GM18526 (cell line): ENCODE results near the gene TNRC6B.

Experiments used
- POLR2A ChIP-seq: IDR thresholded peaks from 3 replicates; pipeline ENCODE4 v1.6.1; 2011; ENCODE audit not compliant: insufficient read length; ENCODE audit errors: extremely low read depth

TNRC6B gene, protein sequence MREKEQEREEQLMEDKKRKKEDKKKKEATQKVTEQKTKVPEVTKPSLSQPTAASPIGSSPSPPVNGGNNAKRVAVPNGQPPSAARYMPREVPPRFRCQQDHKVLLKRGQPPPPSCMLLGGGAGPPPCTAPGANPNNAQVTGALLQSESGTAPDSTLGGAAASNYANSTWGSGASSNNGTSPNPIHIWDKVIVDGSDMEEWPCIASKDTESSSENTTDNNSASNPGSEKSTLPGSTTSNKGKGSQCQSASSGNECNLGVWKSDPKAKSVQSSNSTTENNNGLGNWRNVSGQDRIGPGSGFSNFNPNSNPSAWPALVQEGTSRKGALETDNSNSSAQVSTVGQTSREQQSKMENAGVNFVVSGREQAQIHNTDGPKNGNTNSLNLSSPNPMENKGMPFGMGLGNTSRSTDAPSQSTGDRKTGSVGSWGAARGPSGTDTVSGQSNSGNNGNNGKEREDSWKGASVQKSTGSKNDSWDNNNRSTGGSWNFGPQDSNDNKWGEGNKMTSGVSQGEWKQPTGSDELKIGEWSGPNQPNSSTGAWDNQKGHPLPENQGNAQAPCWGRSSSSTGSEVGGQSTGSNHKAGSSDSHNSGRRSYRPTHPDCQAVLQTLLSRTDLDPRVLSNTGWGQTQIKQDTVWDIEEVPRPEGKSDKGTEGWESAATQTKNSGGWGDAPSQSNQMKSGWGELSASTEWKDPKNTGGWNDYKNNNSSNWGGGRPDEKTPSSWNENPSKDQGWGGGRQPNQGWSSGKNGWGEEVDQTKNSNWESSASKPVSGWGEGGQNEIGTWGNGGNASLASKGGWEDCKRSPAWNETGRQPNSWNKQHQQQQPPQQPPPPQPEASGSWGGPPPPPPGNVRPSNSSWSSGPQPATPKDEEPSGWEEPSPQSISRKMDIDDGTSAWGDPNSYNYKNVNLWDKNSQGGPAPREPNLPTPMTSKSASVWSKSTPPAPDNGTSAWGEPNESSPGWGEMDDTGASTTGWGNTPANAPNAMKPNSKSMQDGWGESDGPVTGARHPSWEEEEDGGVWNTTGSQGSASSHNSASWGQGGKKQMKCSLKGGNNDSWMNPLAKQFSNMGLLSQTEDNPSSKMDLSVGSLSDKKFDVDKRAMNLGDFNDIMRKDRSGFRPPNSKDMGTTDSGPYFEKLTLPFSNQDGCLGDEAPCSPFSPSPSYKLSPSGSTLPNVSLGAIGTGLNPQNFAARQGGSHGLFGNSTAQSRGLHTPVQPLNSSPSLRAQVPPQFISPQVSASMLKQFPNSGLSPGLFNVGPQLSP (N-terminal part only)

DNA sequence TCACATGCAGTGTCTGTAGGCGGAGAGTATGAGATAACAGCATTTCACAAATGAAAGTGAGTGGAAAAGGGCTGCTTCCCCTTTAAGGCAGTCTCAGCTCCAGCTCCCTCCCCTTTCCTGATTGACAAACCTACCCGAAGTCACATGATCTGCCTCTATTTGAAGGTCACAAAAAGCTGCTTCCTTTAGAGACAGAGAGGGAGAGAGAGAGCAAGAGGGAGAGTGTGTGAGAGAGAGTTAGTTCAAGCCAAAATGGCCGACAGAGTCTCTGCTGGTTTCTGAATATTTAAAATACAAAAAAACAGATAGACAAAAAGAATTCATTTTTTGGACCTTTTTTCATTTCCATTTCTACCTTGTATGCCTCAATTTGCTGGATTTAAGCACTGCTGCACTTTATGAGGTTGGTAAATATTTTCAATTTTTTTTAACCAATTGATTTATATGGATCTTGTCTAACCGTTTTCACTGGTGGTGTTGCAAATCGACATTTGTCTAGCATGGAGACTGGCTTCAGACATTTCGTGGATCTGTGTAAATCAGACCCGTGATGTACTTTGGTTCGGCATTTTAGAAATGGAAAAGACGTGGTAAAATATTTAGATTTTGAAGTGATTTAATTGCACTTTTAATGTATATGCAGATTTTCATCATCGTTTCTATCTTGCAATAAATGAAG, at the start of gene TNRC6B:
Gene TNRC6B, plus strand, starts transcription at position 188 of the 679 bp plus-strand sequence. Its CDS starts 211 bp downstream, at position 399.
- peak; percentile 90 for TF ChIP-seq POLR2A

DNA sequence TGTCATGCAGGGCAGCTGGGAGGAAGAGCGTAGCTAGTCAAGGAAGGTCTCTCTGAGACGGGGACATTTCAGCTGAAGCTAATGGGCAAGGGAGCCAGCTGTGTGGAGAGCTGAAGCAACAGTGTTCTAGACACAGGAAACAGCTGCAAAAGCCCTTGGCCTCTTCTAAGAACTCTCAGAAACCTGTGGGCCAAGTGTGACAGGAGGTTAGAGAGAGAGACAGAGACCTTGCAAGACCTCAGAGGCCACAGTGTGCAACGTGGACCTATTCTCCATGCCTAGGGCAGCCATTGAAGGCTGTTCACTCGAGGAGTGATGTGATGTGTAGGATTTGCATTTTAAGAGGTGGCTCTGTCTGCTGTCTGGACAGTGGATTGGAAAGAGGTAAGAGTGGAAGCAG, 48.7 kb upstream of the TNRC6B start:
- no peak for TF ChIP-seq POLR2A

DNA sequence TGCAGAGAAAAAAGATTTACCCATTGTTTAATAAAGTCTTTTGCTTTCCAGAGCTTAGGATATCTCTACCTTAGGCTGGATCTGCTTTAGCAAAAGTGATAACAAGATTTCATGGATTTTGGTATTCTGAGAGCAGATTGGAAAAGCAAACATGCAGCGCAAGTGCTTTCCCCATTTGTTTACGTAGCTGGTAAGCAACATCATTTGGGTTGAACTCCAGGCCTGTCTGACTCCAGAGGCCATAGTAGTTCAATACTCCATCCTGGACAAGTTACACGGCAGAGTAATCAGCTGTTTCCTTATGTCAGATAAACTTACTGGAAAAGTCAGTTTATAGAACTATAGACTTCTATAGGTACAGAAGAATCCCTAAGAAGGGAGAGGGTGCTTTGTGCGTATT, 40.6 kb upstream of the TNRC6B start:
- no peak for TF ChIP-seq POLR2A

DNA sequence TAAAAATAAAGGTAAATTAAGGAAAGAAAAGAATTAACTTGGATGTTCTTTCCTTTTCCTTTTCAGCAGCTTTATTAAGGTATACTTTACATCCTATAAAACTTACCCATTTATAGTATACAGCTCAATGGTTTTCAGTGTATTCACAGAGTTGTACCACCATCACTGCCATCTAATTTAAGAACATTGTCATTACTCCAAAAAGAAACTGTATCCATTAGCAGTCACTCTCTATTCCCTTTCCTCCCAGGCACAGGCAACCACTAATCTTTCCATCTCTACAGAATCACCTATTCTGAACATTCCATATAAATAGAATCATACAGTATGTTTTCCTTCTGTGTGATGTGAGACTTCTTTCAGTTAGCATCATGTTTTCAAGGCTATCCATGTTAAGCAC, 38.9 kb upstream of the TNRC6B start:
- TF ChIP-seq POLR2A, result no peak

DNA sequence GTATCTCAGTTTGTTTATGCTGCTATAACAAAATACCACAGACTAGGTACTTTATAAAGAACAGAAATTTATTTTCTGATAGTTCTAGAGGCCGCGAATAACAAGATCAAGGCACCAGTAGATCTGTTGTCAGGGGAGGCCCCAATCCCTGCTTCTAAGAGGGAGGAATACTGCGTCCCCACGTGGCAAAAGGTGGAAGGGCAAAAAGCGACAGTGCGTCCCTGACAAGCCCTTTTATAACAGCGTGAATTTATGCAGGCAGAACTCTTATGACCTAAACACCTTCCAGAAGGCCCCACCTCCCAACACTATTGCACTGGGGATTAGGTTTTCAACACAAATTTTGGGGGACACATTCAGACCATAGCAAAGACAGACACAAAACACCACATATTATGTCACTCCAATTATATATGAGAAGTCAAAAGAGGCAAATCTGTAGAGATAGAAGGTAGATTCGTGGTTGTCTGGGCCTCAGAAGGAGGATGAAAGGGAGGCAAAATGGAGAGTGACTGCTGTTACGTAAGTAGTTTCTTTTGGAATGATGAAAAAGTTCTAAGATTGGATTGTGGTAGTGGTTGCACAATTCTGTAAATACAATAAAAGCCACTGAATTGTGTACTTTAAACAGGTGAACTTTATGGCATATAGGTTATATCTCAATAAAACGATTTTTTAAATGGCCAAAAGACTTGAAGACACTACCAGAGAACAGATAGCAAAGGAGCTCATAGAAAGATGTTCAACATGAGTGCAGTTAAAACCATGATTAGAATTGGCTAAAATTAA, 30.1 kb upstream of the TNRC6B start:
- TF ChIP-seq POLR2A, result no peak

DNA sequence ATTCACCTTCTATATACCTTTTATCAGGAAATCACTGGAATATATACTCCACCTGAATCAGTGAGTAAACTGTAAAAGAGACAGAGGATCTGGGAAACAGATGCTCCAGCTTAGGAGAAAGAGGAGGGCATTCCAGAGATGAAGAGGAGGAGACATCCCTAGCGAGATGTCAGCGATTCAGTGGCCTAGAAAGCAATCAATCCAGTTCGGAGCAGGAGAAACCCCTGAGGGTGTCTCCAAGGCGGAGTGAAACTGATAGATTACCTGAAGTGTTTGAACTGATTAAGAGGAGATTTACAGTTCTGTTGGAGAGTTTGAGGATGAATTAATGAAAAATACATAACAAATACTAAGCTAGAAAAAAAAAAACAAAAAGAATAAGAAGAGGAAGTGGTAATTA, 24.5 kb upstream of the TNRC6B start:
- TF ChIP-seq POLR2A, result no peak

DNA sequence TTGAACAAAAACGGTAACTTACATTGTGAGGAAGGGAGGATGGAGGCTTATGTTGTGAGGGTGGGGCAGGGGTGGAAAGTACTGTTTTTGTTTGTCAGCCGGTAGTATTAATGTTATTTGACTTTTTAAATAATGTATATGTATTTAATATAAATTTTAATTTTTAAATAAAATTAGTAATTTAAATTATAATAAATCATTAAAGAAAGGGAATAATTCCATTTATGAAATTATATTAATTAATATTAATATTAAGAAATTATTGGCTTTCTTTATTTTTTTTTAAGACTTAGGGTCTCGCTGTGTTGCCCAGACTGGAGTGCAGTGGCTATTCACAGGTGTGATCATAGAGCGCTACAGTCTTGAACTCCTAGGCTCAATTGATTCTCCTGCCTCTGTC, 24.0 kb upstream of the TNRC6B start:
- no peak for TF ChIP-seq POLR2A

DNA sequence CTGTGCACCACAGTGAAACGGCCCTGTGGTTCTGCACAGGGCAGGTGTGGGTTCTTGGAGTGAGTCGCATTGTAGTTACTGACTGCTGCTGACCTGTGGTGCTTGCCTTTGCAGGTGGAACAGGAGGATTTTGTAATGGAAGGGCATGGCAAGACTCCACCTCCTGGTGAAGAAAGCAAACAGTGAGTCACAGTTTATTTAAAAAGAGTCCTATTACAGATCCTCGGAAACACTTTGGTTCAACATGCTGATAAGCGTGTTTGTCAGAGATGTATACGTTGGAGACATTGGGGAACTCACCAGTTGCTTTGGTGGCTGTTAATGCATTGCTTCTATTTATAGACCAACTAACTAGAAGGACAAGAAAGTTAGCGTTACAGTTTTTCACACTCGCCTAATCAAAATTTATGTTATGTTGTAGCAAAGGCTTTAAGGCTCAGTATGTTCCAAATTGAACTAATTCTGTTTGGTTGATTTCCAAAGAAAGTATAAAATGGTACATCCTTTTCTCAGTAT, 21.7 kb upstream of the TNRC6B start:
- TF ChIP-seq POLR2A, result no peak

DNA sequence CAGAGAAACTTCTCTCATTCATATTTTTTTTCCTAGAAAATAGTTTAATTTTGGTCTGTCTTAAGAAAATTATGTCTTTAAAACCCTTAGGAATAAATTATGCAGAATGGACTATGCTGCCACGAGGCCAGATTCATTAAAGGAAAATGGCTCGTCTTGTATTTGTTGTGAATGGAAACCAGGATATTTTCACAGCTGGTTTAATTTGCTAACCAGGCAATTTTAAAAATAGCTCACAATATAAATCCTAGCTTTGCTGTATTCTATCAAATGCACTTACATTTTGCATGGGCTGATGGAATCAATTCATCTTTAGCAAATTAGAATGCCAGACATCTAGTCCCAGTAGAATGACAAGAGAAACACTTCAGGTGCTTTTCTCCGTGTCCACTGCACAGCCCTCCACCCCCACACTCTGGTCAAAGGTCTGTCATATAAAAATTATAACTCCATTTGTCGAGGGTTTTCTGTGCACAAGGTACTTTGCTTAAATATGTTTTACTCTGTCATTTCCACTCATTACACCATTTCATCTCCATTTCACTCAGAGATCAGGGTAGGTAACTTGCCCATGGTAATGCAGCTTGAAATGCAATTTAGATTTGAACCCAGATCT, 20.3 kb upstream of the TNRC6B start:
- TF ChIP-seq POLR2A, result no peak

DNA sequence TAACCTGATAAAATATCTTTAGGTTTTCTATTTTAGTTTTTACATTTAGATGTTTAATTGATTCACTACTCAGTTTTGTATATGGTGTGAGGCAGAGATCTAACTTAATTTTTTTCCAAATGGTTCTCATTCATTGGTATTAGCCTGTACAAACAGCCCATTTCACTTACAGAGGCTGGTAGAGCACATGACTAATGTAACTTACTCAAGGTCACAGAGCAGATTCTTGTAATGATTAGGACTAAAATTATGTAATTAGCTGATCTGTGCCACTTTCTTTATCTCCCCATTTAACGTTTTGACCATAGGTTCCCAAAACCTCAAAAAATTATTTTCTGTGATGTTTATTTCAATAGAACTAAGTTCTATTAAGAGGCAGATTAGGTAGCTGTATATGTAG, 16.5 kb upstream of the TNRC6B start:
- no peak for TF ChIP-seq POLR2A

DNA sequence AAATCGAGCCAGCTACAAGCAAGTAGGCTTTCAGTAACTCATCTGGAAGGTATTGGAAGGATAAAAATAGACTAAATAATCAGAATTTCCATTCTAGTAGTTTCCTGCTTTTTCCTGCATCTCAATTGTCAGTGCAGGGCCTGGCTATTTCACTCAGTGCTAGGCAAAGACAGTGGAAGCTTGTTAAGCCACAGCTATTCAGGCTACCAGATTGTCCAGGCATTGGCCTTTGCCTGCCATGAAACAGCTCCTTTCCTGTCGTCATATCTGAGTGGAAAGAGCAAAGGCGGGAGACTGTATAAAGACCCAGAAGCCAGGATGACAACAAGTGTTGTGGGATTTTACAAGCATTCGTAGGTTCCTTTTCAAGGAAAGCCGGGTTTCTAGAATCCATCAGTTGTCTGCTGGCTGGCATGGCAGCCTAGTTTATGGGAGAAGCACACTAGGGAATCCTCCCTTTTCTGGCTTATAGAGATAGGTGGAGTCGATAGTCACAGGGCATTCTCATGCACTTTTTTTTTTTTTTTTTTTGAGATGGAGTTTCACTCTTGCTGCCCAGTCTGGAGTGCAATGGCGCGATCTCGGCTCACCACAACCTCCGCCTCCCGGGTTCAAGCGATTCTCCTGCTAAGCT, 2.0 kb upstream of the TNRC6B start:
- no peak for TF ChIP-seq POLR2A

DNA sequence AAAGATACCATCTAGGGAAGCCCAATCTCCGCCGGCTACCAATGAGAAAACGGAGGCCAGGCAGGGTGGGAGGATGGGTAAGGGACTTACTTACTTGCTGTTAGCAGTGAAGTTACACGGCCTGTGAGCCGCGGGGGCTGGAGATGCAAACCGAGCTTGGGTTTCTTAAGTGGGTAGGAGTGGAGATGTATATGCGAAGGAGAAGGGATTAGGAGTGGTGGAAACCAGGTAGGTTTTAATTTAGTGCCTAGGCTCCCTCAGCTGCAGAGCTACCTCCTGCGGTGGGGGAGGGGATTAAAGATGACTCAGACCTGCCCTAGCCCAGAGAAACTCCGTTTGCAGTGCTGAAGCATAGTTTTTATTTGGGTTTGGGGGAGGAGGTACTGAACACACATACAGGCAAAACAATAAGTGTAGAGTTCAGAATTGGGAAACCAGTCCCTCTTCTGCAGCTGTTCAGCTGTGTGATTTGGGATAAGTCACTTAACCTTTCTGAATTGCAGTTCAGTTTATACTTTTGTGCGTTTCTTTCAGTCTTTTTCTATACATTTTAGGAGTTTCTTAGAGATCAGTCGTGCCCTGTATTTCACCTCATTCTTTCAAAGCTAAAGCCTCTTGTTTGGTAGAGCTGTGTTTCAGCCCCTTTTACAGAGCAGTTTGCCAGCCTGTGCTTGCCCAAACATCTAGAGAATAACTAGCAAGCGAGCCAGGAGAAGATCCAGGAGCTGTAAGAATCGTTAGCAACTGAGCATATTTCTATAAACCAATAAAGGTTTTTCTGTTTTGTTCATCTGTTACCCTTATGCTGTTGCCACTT, 596 bp upstream of the TNRC6B start:
- TF ChIP-seq POLR2A, result no peak
